ENCODE measurements around the gene TRAPPC2L.
"Not testable (repeated sequence)": the region's sequence is repeated elsewhere in the genome, so short reads cannot be mapped to it uniquely, and the experiment has no call there.

TRAPPC2L gene

DNA sequence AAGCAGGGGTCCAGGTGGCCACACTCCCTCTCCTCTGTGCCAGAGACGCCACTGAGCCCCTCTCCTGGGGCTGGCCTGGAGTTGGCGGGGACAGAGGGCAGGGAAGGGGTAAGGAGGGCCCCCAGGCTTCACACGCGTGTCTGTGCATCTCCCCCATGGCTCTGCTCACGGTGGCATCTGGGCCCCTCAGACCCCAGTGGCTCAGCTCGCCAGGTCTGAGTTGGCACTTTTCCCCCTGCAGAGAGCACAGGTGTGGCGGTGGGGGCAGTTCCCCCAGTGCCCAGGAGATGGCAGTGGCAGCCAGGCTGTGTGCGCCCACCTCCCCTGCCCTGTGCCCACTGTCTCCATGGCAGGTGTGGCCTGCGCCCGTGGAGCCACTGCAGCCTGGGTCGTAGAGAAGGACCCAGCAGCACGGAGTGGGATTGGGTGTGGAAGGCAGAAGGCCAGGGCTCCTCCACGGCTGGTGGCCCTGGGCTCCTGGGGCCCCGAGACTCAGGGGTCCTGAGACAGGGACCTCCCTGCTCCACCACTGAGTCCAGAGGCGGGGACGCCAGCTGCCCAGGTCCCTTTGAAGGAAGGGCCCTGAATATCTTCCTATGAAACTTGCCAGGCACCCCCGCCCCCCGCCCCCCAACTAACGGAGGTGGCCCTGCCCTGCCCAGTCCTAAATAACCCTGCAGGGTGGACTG lies 40.9 kb upstream of the TRAPPC2L start:
- H3K36me3 Mint-ChIP-seq = no peaks in the 10 kb centered on the region
- peaks cover 3% of the 10 kb centered on the region for H3K4me1 Mint-ChIP-seq
- H3K4me3 Mint-ChIP-seq = no peak overlapping the region
- no peaks in the 10 kb centered on the region for H3K9me3 Mint-ChIP-seq
- H3K27me3 Mint-ChIP-seq = no peaks in the 10 kb centered on the region
- H3K27ac Mint-ChIP-seq = no peak overlapping the region

DNA sequence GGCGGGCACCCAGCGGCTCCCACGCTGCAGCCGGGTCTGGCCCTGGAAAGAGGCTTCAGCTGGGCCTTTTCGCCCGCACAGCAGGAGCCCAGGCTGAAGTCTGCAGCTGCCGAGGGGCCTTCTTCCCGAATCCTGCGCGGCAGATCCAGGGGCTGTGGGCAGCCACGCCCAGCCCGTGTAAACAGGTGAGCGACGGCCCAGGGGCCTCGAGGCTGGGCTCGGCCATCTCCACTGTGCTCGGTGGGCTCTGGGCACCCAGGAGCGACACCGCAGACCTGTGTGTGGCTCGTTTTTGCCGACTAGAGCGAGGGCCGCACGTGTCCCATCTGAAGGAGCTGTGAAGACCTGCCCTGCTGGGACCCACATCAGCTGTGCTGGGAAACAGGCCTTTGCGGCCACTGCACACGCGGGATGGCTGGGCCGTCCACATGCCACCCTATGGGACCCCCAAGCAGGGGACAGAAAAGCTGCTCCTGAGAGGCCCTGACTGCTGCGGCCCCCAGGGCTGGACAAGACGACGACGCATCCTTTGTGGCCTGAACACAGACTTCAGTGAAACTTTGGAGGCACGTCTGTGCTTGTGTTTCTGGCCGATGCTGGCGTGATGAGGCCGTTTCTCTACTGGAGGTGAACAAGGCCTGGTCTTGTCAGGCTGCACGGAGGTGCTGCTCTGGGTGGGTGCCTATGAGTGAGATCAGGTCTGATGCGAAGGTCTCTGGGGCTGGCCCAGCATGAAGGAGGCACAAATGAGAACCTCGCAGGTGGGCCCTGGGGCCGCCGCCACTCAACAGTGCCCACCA lies 40.0 kb upstream of the TRAPPC2L start:
- Mint-ChIP-seq H3K4me1 (peaks cover 3% of the 10 kb centered on the region), H3K36me3 (no peaks in the 10 kb centered on the region), H3K27me3 (no peaks in the 10 kb centered on the region), H3K27ac (no peak overlapping the region), H3K4me3 (no peak overlapping the region), H3K9me3 (no peaks in the 10 kb centered on the region)

- Mint-ChIP-seq H3K9me3 (no peaks in the 10 kb centered on the region), H3K27ac (no peak overlapping the region), H3K27me3 (no peaks in the 10 kb centered on the region), H3K4me1 (no peaks in the 10 kb centered on the region), H3K36me3 (no peaks in the 10 kb centered on the region), H3K4me3 (no peak overlapping the region)
These were observed 38.9 kb upstream of the TRAPPC2L start for GRCh38 chr16:88817785-88818574.

DNA sequence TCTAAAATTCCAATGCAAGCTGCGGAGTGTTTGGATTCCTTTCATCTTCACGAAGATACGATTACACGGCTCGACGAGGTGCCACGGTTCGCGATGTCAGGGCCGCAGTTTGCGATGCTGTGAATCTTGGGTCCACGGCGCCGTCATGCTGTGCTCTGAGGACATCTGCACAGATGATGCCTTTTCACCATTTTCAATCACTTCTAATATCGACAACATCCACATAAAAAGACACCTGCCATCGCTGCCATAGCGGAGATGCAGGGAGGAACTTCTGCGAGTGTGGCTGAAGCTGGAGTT lies 38.4 kb upstream of the TRAPPC2L start:
- Mint-ChIP-seq H3K36me3 (no peaks in the 10 kb centered on the region), H3K9me3 (no peaks in the 10 kb centered on the region), H3K4me1 (no peaks in the 10 kb centered on the region), H3K27ac (no peak overlapping the region), H3K4me3 (no peak overlapping the region), H3K27me3 (no peaks in the 10 kb centered on the region)

GRCh38 chr16:88819126-88819525 lies 37.8 kb upstream of the TRAPPC2L start:
- Mint-ChIP-seq H3K36me3 (no peaks in the 10 kb centered on the region), H3K9me3 (no peaks in the 10 kb centered on the region), H3K27me3 (no peaks in the 10 kb centered on the region), H3K27ac (no peak overlapping the region), H3K4me1 (no peaks in the 10 kb centered on the region), H3K4me3 (no peak overlapping the region)

DNA sequence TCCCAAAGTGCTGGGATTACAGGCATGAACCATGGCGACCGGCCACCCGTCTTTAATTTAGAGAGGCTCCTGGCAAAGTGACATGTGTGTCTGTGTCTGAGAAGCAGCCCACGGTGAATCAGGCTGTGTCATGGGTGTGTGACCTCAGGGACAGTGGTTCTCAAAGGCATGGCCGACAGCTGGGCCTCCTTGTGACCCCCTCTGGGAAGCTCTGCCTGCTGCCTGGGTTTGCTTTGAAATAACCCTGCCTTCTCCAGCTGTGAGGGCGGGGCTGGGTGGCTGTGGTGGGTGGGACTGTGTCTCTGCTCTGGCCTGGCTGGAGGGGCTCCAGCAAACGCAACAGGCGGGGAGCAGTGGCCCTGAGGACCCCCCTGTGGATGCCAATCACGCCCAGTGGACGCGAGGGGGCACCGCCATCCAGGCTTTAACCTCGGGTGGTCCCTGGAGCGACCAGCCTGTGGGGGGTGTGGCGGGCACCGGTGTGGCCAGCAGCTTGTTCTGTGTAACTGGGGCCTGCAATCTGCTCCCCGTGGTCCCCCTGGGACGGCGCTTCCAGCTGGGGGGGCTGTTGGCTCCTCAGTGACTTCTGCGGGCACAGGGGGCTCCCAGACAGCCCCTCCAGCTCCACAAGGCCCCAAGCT lies 36.4 kb upstream of the TRAPPC2L start:
- Mint-ChIP-seq H3K9me3 (no peaks in the 10 kb centered on the region), H3K36me3 (no peaks in the 10 kb centered on the region), H3K27ac (no peak overlapping the region), H3K4me1 (no peaks in the 10 kb centered on the region), H3K27me3 (no peaks in the 10 kb centered on the region), H3K4me3 (no peak overlapping the region)

- no peaks in the 10 kb centered on the region for H3K27me3 Mint-ChIP-seq
- H3K27ac Mint-ChIP-seq = no peak overlapping the region
- no peaks in the 10 kb centered on the region for H3K36me3 Mint-ChIP-seq
- no peaks in the 10 kb centered on the region for H3K9me3 Mint-ChIP-seq
- H3K4me3 Mint-ChIP-seq = no peak overlapping the region
- H3K4me1 Mint-ChIP-seq = no peaks in the 10 kb centered on the region
These were observed 35.6 kb upstream of the TRAPPC2L start for GRCh38 chr16:88821168-88821850.

- Mint-ChIP-seq H3K4me1 (no peaks in the 10 kb centered on the region), H3K9me3 (no peaks in the 10 kb centered on the region), H3K27ac (no peak overlapping the region), H3K27me3 (no peaks in the 10 kb centered on the region), H3K4me3 (no peak overlapping the region), H3K36me3 (no peaks in the 10 kb centered on the region)
These were observed 34.5 kb upstream of the TRAPPC2L start for GRCh38 chr16:88822281-88823040.

DNA sequence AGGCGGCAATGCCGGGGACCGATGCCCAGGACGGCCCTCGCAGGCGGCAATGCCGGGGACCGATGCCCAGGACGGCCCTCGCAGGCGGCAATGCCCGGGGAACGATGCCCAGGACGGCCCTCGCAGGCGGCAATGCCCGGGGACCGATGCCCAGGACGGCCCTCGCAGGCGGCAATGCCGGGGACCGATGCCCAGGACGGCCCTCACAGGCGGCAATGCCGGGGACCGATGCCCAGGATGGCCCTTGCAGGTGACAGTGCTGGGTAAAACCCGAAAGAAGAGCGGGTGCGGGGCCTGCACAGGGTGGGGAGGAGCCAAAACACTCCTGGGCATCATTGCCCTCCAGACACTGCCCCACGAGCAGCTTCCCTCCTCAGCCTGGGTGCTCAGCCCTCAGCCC lies 33.3 kb upstream of the TRAPPC2L start:
- not testable (repeated sequence) for H3K4me1 Mint-ChIP-seq, H3K4me3 Mint-ChIP-seq, H3K27me3 Mint-ChIP-seq, H3K9me3 Mint-ChIP-seq, H3K27ac Mint-ChIP-seq, H3K36me3 Mint-ChIP-seq

GRCh38 chr16:88824256-88825077 lies 32.5 kb upstream of the TRAPPC2L start:
- Mint-ChIP-seq H3K27ac (no peak overlapping the region), H3K27me3 (no peaks in the 10 kb centered on the region), H3K36me3 (no peaks in the 10 kb centered on the region), H3K9me3 (no peaks in the 10 kb centered on the region), H3K4me3 (no peak overlapping the region), H3K4me1 (no peaks in the 10 kb centered on the region)

DNA sequence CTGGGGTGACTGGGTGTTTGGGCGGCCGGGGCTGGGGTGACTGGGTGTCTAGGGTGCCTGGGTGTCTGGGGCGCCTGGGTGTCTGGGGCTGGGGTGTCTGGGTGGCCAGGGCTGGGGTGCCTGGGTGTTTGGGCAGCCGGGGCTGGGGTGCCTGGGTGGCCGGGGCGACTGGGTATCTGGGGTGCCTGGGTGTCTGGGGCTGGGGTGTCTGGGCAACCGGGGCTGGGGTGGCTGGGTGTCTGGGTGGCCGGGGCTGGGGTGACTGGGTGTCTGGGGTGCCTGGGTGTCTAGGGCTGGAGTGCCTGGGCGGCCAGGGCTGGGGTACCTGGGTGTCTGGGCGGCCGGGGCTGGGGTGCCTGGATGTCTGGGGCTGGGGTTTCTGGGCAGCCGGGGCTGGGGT lies 31.8 kb upstream of the TRAPPC2L start:
- Mint-ChIP-seq H3K9me3 (no peaks in the 10 kb centered on the region), H3K4me3 (no peak overlapping the region), H3K27ac (no peak overlapping the region), H3K36me3 (no peaks in the 10 kb centered on the region), H3K4me1 (no peaks in the 10 kb centered on the region), H3K27me3 (no peaks in the 10 kb centered on the region)

- H3K4me3 Mint-ChIP-seq = no peak overlapping the region
- no peaks in the 10 kb centered on the region for H3K36me3 Mint-ChIP-seq
- no peaks in the 10 kb centered on the region for H3K27me3 Mint-ChIP-seq
- H3K4me1 Mint-ChIP-seq = no peaks in the 10 kb centered on the region
- no peak overlapping the region for H3K27ac Mint-ChIP-seq
- H3K9me3 Mint-ChIP-seq = no peaks in the 10 kb centered on the region
These were observed 30.7 kb upstream of the TRAPPC2L start for GRCh38 chr16:88826070-88826840.

DNA sequence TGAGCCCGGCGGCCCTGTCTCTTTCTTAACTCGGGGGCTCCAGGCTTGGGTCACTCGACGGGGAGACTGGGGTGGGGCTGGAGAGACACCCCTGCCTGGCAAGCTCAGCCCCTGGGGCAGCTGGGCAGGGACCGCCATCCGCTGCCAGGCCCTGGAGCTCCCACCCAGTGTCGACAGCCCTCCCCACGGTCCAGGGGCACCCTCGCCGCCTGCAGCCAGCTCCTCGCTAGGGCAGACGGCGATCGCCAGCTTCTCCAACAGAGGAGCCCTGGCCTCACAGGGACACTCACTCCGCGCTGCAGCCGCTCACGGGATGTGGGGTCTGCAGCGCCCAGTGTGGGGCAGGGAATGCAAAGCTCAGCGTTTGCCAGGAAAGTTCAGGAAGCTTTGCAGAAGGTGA lies 29.2 kb upstream of the TRAPPC2L start:
- Mint-ChIP-seq H3K4me3 (no peak overlapping the region), H3K4me1 (no peaks in the 10 kb centered on the region), H3K27ac (no peak overlapping the region), H3K36me3 (no peaks in the 10 kb centered on the region), H3K27me3 (no peaks in the 10 kb centered on the region), H3K9me3 (no peaks in the 10 kb centered on the region)

Measured in activated naive CD4-positive, alpha-beta T cell treated with anti-CD3 and anti-CD28 coated beads, Interleukin-2, amount 50 U/mL, for 24 hours (primary cell).